Anterior cingulate cortex (tissue), 58 donors: ENCODE measurements around the gene OSBPL10.
"Not testable (repeated sequence)": the region's sequence is repeated elsewhere in the genome, so short reads cannot be mapped to it uniquely, and the experiment has no call there.

Source experiments
- DNase-seq, 58 donors: peaks; one replicate each; lab custom pipeline; 2025; lab: John Stamatoyannopoulos, UW

The OSBPL10 gene

GRCh38 chr3:31690771-31691170 is 290.3 kb downstream of the OSBPL10 start:
- DNase-seq = no peak

DNA sequence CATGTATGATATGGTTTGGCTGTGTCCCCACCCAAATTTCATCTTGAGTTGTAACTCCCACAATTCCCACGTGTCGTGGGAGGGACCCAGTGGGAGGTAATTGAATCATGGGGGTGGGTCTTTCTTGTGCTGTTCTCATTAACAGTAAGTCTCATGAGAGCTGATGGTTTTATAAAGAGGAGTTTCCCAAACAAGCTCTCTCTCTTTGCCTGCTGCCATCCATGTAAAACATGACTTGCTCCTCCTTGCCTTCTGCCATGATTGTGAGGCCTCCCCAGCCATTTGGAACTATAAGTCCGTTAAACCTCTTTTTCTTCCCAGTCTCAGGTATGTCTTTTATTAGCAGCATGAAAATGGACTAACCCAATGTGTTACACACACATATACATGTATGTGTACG is 291.5 kb downstream of the OSBPL10 start:
- DNase-seq = not testable (repeated sequence)

- DNase-seq = no peak
Observed at GRCh38 chr3:31688984-31689383, 292.1 kb downstream of the OSBPL10 start.

DNA sequence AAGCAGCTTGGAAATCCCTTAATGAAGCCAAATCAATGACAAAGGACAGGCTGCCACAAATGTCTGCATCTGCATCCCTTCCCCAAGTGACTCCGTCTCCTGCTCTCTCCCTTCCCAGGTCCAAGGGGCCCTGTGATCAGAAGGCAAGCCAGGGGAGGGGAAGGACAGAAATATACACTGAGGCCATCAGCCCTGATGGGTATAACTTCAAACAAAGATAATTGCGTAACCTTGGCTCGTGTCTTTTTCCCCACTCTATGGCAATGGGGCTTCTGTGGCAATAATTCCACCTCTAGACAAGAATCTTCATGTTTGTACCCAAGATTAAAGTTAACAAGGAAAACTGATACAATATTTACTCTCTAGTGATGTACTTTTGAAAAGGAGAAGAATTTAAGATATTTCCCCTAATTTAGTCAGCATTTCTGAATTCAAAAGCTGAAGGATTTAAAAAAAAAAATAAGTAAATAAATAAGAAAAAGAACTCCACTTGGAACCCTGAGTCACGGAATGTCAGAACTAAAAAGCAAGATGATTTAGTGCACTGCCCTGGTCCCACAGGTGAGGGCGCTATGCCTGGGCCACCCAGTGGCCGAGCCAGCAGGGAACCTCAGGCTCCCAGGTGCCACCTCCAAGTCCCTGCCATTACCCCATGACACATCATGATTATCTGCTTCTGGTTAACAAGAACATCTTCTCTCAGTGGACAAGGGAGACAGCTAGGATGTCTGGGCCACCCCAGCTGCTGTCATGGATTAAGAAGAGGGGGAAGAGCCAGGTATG is 293.9 kb downstream of the OSBPL10 start:
- no peak for DNase-seq

GRCh38 chr3:31680072-31680870 is 300.8 kb downstream of the OSBPL10 start:
- no peak for DNase-seq

DNA sequence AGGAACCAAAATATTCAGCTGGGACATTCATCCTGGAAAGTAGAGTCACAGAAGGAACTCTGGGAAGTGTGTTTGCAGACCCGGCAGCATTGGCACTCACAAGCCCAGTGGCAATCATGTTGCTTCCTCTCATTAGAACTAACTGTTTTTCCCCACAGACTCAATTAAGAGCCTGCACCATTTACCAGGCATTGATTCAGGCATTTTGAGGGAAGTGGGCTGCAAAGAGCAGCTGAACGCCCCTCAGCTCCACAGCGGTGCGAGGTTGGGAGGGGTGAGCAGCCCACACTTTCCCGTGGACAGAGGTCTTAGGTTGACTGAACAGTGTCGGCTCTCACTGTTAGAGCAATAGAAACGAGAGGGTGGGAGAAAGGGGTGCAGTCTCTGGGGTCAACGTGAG is 304.5 kb downstream of the OSBPL10 start:
- no peak for DNase-seq

- DNase-seq = no peak
Observed at GRCh38 chr3:31673950-31674349, 307.1 kb downstream of the OSBPL10 start.

DNA sequence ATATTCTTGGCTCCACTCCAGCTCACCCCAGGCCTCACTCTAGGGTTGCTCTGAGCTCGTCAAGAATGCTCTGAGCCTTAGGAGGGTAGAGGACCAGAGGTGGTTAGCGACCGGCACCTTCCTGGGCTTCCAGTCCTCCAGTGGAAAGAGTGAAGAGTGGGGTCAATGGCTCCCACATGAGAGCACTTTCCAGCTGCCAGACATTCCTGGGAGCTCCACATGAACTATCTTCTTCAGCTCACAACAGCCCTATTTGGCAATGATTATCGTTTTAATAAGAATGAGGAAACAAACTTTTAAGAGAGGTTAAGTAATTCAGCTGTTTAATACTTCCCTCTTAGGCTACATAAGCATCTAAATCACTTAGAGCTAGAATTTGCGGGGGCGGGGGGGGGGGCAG is 309.1 kb downstream of the OSBPL10 start:
- no peak for DNase-seq

DNA sequence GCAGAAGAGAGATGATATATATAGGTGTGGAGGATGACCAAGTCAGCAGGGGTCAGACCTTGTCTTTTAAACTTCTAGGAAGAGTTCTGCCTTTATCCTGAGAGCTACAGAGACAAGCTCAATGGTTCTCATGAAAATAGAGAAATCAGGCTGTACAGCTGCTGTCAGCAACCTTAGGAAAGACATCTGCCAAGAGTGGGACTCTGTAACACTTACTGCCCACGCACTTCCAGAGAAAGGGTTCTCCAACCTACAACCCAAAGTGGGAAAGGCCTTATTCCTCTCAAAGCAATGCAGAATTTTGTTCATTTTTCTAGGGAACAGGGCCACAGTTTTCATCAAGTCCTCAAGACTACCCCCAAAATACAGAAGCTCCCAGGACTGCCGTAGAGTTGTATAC is 309.6 kb downstream of the OSBPL10 start:
- DNase-seq = no peak

GRCh38 chr3:31670722-31671121 is 310.3 kb downstream of the OSBPL10 start:
- DNase-seq = no peak

DNA sequence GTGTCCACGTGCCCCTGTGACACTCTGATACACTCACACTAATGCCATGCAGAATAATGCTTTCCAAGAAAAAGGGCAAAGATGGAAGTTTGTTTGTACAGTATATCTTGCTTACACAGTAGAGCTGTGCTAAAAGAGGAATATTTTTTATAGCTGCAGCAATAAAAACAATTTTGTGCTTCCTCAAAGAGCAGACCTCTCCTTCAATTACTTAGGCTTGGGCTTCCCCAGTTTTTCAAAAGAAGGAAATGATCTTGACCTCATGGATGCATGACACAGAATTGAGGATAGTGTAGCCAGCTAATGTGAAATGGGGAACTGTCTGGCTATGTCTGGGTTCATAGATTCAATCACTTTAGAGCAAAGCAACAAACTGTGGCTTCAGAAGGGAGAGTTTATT is 310.9 kb downstream of the OSBPL10 start:
- DNase-seq = no peak

DNA sequence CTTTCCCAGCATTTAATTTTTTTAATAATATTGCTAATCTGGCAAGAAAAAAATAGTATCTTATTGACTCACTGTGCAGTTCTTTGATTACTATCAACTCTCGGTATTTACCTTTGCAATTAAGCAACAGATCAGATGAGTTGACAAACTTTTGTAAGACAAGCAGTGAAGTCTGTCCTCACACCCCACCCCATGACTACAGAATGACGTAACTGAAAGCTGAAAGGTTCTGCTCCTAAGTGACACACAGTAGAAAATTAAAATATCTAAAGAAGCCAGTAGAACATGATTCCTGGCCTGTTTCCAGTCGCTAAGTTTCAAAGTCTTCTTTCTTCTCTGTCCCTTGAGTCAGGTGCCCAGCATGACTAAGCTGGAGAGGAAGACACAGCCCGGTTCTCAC is 312.8 kb downstream of the OSBPL10 start:
- no peak for DNase-seq

- no peak for DNase-seq
Observed at GRCh38 chr3:31667582-31667981, 313.5 kb downstream of the OSBPL10 start.

GRCh38 chr3:31664031-31664430 is 317.0 kb downstream of the OSBPL10 start:
- DNase-seq = no peak

DNA sequence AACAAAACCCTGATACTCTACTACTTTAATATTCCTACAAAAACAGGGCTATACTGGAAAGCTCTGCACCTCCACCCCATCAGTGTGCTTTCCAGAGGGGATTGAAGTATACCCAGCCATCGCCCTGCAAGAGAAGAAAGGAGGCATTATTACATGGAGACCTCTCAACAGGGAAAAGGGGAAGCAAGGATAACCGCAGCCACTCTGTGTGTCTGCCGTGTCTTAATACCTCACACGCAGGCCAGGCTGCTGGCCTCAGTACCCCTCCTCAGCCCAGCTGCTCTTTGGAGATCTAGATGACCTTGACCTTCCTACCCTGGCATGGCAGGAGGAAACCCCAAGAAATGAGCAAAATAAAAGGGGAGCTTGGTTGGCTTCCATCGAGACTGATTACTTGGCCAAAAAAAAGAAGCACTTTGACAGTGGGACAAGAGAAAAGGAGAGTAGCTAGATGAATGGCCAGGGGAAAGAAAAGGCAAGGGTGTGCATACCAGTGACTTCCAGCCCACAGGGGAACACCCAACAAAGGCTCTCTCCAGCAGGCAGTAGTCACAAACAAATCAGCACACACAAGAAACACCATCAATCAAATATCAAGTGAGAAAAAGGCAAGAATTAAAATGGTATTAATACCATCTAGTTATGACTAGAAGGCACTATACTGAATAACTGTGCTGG is 318.9 kb downstream of the OSBPL10 start:
- no peak for DNase-seq

DNA sequence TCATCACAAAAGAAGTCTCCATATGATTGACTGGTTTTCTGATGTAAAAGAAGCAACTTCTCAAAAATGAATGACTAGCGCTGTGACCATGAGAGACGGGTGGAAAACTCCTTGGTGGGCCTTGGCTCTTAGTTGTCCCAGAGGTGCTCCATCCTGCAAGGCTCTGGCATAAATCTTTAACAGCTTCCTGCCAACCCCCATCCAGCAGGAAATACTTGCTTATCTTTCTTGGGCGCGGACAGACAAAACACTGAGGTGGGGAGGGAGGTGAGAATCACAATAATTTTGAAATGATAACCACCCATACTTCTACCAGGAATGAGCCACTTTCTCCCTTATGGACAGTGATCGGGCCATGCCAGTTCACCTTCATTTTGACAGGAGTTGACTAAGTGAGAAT is 319.8 kb downstream of the OSBPL10 start:
- DNase-seq = no peak

- no peak for DNase-seq
Observed at GRCh38 chr3:31659246-31659645, 321.8 kb downstream of the OSBPL10 start.

DNA sequence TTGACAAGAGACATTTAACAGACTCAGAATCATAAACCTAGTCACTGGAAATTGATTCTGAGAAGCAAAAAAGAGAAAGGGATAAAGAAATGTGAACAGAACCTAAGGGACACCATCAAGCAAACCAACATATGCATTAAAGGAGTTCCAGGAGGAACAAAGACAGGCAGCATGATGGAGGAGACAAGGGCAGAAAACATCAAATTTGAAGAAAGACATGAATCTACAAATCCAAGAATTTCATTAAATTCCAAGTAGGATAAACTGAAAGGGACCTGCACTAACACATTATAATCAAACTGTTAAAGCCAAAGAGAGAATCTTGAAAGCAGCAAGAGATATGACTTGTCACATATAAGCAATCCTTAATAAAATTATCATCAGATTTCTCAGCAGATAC is 326.1 kb downstream of the OSBPL10 start:
- no peak for DNase-seq

DNA sequence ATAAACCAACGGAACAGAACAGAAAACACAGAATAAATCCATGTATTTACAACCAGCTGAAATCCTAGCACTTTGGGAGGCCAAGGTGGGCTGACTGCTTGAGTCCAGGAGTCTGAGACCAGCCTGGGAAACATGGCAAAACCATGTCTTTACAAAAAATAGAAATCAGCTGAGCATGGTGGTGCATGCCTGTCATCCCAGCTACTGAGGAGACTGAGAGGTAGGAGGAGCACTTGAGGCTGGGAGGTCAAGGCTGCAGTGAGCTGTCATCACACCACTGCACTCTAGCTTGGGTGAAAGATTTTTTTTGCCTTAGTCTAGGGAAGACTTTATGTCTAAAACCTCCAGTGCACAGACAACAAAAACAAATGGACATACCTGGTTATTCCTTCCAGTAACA is 327.6 kb downstream of the OSBPL10 start:
- DNase-seq = no peak

DNA sequence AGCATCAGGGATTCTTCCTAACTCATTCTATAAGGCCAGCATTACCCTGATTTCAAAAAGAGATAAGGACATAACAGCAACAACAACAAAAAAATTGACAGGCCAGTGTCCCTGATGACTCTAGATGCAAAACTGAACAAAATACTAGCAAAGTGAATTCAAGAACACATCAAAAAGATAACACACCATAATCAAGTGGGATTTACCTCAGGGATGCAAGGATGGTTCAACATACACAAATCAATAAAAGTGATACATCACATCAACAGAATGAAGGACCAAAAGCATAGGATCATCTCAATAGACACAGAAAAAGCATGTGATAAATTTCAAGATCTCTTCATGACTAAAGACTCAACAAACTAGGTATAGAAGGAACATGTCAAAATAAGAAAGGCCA is 328.8 kb downstream of the OSBPL10 start:
- no peak for DNase-seq

GRCh38 chr3:31648286-31648968 is 332.6 kb downstream of the OSBPL10 start:
- no peak for DNase-seq
